HG02938 (cell line): ENCODE results near the gene KIAA1958.
A peak's percentile ranks its signal among the peaks of the same experiment; 100 is the strongest.
"Not testable (repeated sequence)": the region's sequence is repeated elsewhere in the genome, so short reads cannot be mapped to it uniquely, and the experiment has no call there.

ENCODE experiments used
- ATAC-seq: cut with Tn5 transposase; IDR thresholded peaks from one replicate; pipeline ENCODE4 v1.9.1; 2021; ENCODE audit warnings: mild to moderate bottlenecking, moderate library complexity; ENCODE audit not compliant: unreplicated experiment

KIAA1958 gene

GRCh38 chr9:112582371-112583262 lies 96.0 kb downstream of the KIAA1958 start:
- no peak for ATAC-seq

DNA sequence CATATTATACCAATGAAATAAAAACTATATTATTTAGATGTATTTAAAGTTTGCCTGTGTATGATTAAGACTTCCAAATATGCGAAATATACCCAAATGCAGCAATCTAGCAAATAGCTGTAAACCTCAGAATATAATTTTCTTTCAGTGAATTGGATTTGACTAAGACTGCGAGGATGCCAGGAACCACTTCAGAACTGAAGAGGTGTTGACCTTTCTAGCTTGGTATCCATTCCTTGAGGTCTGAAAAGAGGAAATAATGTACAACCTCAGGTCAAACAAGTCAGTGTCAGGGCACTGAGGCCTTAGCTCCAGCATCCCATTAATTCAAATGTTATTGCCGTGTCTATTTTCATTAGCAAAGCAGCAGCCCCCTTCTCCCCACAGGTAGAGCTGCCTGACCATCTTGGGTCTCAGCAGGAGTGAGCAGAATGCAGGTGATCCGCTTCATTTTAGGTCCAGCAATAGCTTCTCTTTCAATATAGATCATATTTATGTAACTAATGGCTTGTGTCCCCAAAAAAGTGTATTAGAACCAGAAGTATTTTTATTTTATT lies 100.0 kb downstream of the KIAA1958 start:
- no peak for ATAC-seq

DNA sequence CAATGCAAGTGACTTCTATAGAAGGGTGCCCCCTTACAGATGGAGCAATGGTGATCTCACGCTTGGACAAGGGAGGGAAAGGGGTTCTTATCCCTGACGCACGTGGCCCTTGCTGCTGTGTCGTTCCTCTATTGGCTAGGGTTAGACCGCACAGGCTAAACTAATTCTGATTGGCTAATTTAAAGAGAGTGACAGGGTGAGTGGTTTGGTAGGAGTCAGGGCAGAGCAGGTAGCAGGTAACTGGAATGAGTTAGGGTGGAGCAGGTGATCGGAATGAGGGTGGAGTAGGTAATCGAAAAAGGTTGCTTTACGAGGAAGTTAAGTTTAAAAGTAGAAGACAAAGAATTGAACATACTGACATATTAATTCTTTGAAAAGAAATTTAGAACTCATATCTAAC lies 105.2 kb downstream of the KIAA1958 start:
- ATAC-seq, result not testable (repeated sequence)

GRCh38 chr9:112599732-112600131 lies 113.1 kb downstream of the KIAA1958 start:
- ATAC-seq, result no peak

GRCh38 chr9:112601636-112602035 lies 115.0 kb downstream of the KIAA1958 start:
- no peak for ATAC-seq

- no peak for ATAC-seq
Observed at GRCh38 chr9:112604790-112605189, 118.2 kb downstream of the KIAA1958 start.

GRCh38 chr9:112605518-112605917 lies 118.9 kb downstream of the KIAA1958 start:
- peak; percentile 93 for ATAC-seq

DNA sequence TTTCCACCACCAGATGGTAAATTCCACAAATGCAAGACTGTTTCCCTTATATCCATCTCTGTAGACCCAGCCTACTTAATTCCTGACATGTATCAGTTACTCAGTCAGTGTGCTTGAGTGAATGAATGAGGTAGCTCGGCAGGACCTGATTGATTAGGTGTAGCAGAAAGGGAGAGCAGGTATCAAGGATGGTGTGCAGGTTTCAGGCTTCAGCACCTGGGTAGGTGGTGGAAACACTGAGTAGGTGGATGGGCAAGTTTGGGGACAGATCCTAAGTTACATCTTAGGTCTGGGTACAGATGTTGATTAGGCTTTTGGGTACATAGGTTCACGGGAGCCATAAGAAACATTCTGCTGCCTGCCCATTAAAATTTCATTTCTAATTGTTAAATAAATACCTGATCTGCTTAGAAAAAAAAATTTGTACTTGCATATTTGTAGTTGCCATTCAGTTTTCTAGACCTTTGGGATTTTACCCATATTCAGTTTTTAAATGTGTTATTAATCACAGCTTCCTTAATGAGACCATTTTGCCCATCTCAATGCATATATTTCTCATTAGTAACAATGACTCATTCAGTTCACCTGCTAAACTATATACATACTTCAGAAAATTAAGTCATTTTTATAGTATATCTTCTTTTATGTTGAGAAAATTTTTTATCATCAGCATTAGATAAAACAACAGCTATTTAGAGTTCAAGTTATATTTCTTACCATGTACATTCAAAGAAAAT lies 119.5 kb downstream of the KIAA1958 start:
- no peak for ATAC-seq

DNA sequence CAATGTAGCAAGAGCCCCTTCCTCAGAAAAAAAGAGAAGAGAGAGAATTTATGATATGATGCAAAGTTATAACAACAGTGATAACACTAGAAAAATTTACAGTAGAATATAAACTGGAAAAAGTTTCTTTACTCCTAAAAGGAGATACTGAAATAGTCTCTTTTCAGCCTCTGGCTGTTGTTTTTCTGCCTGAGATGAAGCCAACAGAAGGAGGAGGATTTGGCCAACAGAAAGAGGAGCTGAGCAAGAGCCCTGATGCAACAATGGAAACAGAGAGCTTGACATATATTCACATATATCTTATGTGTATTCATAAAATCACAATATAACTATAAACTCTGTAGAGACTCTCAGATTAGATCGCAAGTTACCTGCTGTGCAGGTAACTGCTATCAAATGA lies 122.2 kb downstream of the KIAA1958 start:
- no peak for ATAC-seq

GRCh38 chr9:112615584-112616266 lies 129.1 kb downstream of the KIAA1958 start:
- no peak for ATAC-seq

DNA sequence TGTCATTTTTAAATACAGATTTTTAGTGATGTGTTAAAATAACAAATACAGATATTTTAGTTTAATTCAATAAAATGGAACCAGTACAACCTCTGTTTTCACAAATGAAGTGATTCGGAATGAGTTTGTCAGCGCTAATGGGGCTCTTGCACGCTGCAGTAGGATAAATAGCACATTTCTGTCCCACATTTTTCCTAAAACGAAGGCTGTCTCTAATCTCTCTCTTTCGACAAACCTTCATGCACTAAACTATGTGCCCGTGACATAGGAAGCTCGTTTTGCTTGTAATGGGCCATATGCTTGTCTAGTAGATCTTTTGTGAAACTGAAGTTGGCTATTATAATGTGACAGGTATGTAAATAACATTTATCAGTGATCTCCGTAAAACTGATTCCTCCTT lies 130.7 kb downstream of the KIAA1958 start:
- no peak for ATAC-seq

GRCh38 chr9:112618385-112619009 lies 131.9 kb downstream of the KIAA1958 start:
- no peak for ATAC-seq

DNA sequence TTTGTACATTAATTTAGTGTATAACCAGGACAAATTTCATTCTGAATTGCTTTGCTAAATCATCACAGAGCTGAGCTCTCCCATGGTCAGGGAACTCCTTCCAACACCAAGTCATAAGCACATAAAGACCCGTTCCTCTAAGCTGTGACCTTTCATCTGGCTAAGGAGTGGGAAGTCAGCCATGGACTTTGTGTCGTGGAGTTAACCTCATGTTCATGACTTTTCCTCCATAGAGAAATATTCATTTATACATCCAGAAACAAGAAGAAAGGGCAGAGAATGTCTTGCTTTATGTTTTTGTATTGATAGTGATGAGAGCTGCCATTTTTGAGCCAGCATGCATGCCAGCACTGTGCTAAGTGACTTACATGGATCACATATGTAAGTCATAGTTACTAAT lies 133.8 kb downstream of the KIAA1958 start:
- ATAC-seq, result no peak

DNA sequence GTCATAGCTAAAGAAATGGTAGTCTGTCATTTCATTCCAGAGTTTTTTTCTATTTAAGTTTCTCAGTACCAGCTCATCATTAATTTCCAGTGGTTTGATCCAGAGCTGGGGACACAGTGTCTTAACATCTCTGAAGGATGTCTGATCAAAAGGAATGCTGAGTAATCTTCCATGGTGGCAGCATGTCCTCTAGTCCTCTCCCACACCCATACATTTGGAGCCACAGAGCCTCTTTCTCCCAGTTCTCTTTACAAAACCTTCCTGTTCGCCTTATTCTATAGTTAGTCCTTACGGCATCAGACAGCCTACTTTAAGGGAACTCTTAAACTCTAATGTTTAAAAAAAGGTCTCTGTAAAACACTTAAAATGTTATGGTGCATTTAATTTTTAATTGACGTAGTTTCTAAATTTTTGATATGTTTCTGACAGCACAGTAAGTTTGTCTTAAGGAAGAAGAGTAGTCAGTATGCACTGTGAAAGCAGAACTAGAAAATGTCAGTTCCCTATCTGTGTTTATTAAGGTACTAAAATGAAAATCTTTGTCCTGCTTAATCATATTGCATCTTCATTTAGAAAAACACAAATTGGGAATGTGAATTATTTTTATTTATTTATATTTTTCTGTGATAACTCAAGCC lies 134.5 kb downstream of the KIAA1958 start:
- ATAC-seq, result no peak

GRCh38 chr9:112623198-112623597 lies 136.6 kb downstream of the KIAA1958 start:
- ATAC-seq, result no peak

GRCh38 chr9:112624711-112625707 lies 138.4 kb downstream of the KIAA1958 start:
- no peak for ATAC-seq

DNA sequence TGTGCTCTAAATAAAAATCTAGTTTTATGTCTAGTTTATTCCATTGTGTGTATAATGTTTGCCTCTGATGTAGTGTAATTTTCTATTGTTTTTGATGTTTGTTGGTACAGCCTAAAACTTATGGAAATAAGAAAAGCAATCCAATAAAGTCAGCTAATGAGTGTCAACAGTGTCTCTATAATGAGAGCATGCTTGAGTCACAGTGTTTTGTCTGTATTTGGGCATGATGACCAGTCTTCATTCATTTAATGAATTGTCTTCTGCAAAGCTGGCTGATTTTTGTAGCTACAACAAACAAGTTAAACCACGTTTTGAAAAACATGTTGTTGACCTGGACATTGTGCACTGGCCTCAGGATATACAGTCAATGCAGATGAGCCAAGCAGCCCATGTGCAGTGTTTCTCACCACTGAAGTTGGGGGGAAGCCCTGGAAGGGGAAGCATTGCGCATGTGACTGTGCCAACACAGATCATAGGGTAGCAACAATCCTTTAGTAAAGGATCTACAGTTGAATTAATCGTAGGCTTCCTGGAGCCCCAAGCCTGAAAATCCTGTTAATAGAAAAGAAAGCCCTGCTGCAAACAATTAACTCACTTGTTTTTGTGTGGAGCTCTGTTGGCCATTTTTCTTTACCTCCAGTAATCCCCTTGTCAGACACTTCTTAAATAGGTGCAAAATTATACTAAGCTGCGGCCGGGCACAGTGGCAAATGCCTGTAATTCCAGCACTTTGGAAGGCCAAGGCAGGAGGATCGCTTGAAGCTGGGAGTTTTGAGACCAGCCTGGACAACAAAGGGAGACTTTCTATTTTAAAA lies 143.3 kb downstream of the KIAA1958 start:
- no peak for ATAC-seq
